HG03460 (cell line): ENCODE results near the gene RPL29.

ENCODE experiments used
- ATAC-seq: cut with Tn5 transposase; IDR thresholded peaks from one replicate; pipeline ENCODE4 v1.9.1; 2021; ENCODE audit not compliant: unreplicated experiment

RPL29 gene

GRCh38 chr3:52026041-52026440, 30.3 kb upstream of the RPL29 start:
- no peak for ATAC-seq

- no peak for ATAC-seq
Observed at GRCh38 chr3:52025453-52025852, 29.8 kb upstream of the RPL29 start.

- no peak for ATAC-seq
Observed at GRCh38 chr3:52024765-52025452, 29.2 kb upstream of the RPL29 start.

- ATAC-seq = peak; percentile 70
Observed at GRCh38 chr3:52023860-52024764, 28.4 kb upstream of the RPL29 start.

GRCh38 chr3:52023101-52023770, 27.5 kb upstream of the RPL29 start:
- no peak for ATAC-seq

- ATAC-seq = no peak
Observed at GRCh38 chr3:52022323-52023100, 26.8 kb upstream of the RPL29 start.

GRCh38 chr3:52021489-52022268, 26.0 kb upstream of the RPL29 start:
- no peak for ATAC-seq

- ATAC-seq = no peak
Observed at GRCh38 chr3:52020796-52021195, 25.1 kb upstream of the RPL29 start.

GRCh38 chr3:52019352-52020080, 23.8 kb upstream of the RPL29 start:
- no peak for ATAC-seq

GRCh38 chr3:52018319-52019000, 22.8 kb upstream of the RPL29 start:
- no peak for ATAC-seq

- ATAC-seq = no peak
Observed at GRCh38 chr3:52017586-52017985, 21.9 kb upstream of the RPL29 start.

GRCh38 chr3:52015438-52016228, 19.9 kb upstream of the RPL29 start:
- no peak for ATAC-seq

- no peak for ATAC-seq
Observed at GRCh38 chr3:52014613-52015012, 18.9 kb upstream of the RPL29 start.

GRCh38 chr3:52013802-52014598, 18.3 kb upstream of the RPL29 start:
- ATAC-seq = no peak

- no peak for ATAC-seq
Observed at GRCh38 chr3:52012699-52013098, 17.0 kb upstream of the RPL29 start.

GRCh38 chr3:52010431-52010830, 14.7 kb upstream of the RPL29 start:
- no peak for ATAC-seq

- no peak for ATAC-seq
Observed at GRCh38 chr3:52007291-52007690, 11.6 kb upstream of the RPL29 start.

GRCh38 chr3:52006820-52007133, 11.1 kb upstream of the RPL29 start:
- no peak for ATAC-seq
